GM12873 (cell line): ENCODE results near the gene MTCH2.

Experiments
- CTCF ChIP-seq: IDR thresholded peaks from 2 replicates; pipeline ENCODE4 v1.5.1; 2012; ENCODE audit warnings: low read depth, mild to moderate bottlenecking, moderate library complexity, low read length, control low read depth; ENCODE audit not compliant: insufficient read depth; ENCODE audit errors: missing control alignments

MTCH2 gene

DNA sequence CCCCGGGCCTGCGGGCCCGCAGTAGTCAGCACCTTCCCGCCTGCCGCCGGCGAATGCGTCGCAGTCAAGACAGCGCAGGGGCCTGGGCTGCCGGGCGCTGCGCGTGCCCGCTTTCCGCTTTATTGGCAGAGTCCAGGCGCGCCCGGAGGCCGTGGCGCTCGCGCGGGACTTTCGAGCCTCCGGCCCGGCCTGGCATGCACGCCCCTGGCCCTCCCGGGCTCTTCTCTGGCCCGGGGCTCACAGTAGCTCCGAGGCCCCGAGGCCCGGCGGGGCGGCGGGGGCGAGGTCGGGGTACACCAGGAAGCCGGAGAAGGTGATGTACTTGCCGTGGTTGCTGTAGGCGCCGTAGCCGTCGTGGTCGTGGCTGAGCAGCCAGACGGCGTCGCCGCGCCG is 52.8 kb downstream of the MTCH2 start:
- TF ChIP-seq CTCF: no peak

DNA sequence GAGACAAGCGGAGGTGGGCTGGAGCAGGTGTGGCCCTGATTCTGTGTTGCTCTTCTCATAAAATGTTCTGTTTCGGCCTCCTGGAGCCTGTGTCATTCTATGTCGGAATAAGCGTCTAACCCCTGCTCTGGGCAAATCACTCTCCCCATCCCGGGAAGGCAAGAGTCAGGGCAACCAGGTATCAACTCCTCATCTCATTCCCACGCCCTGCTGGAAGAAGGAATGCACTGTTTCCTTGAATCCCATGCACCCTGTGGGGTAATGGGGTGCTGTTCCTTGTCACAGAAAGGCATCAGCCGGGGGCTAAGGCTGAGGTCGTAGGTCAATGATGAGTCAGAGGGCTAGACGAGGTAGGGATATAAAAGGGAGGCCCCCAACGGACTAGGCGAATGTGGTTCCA is 53.2 kb downstream of the MTCH2 start:
- no peak for TF ChIP-seq CTCF

DNA sequence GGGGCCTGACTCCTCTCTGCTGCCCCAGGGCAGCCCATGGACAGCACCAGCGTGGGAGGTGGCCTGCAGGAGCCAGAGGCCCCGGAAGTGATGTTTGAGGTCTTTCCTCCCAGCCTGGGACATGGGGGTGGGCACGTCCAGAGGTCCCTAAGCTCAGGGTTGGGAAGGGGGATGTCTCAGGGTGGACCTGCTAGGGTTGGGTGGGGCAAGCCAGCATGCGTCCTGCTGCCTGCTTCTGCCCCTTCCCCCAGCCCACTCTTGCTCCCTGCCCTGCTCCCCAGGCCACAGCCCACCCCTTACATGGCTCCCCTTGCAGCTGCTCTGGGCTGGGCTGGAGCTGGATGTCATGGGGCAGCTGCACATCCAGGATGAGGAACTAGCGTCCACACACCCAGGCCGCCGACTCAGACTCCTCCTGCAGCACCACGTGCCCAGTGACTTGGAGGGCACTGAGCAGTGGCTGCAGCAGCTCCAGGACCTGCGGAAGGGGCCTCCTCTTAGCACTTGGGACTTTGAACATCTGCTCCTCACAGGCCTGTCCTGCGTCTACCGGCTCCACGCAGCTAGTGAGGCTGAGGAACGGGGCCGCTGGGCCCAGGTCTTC is 54.5 kb downstream of the MTCH2 start:
- TF ChIP-seq CTCF: no peak

- TF ChIP-seq CTCF: no peak
Observed at GRCh38 chr11:47587039-47587716, 55.2 kb downstream of the MTCH2 start.

- TF ChIP-seq CTCF: no peak
Observed at GRCh38 chr11:47586098-47586855, 56.1 kb downstream of the MTCH2 start, which contains the start of gene FAM180B. TSS of gene FAM180B (plus strand) at chr11:47586678. CDS start at chr11:47586769, 91 bp downstream.

DNA sequence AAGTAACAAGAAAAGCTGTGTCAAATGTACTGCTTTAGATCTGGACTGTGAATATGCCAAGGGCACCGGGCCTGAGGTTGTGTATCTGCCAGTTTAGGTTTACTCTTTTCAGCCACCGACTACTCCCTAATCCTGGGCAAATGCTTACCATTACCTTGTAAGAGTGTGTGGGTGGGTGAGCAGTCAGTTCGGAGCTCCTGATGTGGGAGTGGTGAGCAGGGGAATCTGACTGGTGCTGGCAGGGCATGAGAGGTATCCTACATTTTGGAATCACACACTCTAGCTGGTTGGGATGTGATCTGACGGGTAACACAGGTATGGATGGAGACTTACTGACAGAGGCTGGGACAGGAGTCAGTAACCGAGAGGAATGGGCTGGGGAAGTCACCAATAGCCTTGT is 58.5 kb downstream of the MTCH2 start:
- TF ChIP-seq CTCF: no peak
